Endothelial cell of hepatic sinusoid (primary cell): ENCODE measurements around the gene AGTRAP.

Experiments used
- in situ Hi-C: cut with HindIII; loops from 2 replicates; pipeline ENCODE4 v1.10.0; 2017; ENCODE audit warnings: low sequenced_read_pairs

AGTRAP gene

DNA sequence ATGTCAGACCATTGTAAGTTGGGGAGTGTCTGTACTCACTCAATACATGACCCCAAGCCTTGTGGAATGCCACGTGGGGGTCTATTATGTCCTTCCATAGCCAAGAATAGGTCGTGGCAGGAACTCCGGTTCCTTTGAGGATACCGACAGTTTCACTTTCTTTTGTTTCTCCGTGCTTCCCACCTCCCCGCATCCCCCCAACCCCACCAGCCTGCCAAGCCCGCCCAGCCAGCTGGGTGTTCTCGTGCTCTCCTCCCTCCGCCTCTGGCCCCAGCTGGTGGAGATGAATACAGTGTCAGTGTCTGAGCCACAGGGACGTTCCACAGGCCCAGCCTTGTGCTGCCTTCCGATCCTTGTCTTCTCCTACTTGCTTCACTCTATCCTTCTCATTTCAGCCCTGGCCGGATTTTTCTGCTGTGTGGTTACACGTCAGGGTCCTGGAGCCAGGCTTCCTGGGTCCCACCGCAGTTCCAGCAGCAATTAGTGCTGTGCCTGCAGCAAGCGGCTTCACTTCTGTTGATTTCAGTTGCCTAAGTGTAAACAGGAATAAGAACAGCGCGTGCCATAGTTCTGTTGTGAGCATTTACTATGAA, 4.1 kb upstream of the AGTRAP start:
- in situ Hi-C loops = no loop called here

DNA sequence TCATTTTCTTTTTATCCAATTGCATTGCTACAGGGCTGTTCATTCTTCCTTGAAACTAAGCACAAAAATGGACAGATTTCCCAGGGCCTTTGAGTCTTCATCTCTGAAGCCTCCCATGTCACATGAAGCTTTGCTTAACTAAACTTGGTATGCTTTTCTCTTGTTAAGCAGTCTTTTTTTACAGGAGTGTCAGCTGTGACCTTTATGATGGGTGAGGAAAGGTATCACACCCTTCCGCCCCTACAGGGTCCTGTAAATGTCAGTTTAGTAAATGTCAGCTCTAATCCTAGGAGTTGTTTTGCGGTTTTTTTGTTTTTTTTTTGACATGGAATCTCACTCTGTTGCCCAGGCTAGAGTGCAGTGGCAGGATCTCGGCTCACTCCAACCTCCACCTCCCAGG, 2.6 kb upstream of the AGTRAP start:
- in situ Hi-C loops = no loop called here

DNA sequence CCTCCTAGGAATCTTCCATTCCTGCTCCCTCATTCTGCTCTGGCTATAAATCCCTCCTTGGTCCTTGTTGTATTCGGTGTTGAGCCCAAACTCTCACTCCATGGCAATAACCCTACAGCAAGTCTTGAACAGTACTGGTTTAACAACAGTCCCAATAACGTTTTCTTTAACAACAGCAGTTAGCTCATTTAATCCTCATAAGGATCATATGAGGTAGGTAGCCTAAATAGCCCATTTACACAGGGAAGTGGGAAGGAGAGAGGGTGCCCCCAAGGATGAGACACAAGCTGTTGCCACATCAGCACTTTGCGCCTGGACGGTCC, 444 bp upstream of the AGTRAP start:
- in situ Hi-C loops = no loop called here

DNA sequence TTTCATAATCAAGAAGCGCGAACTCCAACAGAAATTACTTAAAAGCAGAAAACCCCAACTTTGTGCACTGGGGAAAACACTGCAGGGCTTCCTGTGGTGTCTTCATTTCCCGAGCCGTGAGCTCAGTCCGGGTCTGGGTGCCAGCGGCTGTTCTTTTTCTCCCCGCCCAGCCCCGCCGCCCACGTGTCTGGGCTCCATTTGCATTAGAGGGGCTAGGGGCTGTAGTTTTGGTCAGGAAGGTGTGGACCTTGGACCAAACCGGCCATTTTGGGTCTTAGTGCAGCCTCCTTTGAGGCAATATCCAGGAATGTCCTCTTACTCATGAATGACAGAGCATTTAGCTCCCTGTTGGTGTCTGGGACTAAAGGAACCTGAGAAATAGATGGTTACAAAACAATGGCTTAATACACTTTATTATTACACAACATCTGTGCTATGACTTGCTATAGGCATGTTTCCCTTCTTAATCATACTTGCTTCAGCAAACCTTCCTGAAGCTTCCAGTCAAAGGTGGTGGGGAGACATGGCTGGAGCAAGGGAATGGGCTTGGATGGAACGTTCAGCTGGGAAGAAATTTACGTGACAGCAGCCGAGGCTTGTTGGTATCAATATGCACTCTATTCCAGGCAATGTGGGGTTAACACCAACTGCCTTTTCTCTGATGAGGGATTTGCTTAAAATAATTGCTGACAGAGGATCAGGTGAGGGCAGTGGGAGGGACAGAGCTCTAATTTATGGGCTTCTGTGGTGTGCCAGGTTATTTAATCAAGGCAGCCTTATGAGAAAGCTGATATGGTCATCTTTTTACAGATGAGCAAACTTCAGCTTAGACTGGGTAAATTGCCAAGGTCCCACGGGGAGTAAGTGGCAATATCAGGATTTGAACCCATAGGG, 1.1 kb downstream of the AGTRAP start:
- in situ Hi-C loops = no loop called here

DNA sequence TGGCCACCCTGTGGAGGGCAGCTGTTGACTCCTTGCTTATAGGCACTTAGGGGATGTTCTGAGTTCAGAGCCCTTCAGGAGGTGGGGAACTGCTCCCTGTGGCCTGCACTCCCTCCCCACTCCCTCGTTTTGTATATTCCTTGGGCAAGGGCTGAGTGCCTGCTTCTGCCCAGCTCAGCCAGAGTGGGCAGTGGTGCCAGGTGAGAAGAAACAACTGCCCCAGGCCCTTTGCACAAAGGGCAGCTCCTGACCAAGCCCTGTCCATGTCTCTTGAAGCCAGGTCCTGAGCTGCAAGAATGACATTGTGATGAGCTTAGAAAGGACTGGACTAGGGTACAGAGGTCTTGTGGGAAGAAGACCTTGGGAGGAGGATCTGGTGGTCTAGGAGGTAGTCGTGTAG, 2.2 kb downstream of the AGTRAP start:
- in situ Hi-C loops = no loop called here

DNA sequence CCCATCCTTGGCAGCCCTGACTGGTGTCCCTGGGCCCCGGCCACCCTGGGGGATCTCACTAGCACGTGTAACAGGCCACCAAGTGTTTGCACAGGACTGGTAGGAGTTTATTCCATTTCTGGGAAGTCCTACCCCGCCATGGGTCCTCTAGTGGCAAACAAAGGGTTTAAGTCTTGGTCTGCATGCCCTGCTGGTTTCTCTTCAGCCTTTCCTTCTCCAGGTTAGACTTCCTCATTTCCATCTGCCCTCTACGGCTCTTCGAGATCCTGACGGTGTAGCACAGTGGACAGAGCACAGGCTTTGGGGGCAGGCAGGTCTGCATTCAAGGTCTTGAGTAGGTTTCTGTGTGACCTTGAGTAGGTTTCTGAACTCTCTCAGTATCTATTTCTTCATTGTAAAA, 2.8 kb downstream of the AGTRAP start:
- in situ Hi-C loops = no loop called here

DNA sequence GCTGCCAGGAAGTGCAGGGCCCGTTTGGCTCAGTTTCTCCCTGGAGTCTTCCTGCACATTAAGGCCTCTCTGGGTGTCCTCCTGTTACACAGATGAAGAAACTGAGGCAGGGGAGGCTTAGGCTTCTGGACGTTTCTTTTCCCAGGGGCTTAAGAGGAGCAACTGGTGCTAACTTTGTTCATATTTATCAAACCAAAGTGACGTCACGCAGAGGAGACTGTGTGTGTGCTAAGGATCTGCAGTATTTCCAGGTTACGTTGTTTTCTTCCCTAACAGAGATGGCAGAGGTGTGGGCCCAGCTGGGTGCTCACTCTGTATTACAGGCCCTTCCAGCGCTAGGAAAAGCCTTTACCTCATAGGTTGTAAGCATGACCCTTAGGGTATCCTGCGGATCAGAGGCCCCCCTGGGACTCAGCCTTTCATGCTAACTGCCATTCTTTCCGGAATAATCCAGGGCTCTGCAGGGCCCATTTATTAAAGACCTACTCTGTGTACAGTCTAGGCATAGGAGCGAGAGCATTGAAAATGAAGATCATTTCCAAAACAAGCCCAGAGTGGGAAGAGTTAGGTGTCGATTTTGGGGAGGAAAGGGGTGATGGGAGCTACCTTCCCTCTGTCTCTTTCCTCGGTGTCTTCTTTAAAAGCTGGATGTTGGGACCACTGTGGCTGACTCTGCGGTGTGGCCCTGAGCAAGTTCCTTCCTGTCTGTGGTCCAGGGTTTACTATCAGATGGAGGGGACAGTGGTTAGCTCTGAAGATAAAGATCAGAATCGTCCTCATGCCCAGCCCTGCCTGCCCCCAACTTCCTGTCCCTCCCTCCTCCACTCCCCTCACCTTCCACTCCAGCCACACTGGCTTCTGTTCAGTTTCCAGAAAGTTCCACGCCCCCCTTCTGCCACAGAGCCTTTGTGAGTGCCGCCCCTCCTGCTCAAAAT, 4.6 kb downstream of the AGTRAP start:
- in situ Hi-C loops = no loop called here

DNA sequence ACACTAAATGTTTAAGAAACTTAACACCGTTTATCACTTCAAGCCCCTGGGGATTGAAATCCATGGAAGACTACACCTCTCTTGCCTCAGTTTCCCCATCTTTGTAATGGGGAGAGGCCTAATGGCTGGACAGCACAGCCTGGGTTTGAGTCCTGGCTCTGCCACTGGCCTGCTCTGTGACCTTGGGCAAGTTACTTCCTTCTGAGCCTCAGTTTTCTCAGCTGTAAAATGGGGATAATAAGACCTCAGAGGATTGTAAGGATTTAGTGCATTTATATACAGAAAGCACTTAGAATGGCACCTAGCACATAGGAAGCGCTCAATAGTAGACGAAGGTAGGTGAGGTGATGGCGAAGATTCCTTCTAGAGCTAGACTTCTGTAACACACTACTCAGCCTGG, 5.5 kb downstream of the AGTRAP start:
- in situ Hi-C loops = no loop called here

DNA sequence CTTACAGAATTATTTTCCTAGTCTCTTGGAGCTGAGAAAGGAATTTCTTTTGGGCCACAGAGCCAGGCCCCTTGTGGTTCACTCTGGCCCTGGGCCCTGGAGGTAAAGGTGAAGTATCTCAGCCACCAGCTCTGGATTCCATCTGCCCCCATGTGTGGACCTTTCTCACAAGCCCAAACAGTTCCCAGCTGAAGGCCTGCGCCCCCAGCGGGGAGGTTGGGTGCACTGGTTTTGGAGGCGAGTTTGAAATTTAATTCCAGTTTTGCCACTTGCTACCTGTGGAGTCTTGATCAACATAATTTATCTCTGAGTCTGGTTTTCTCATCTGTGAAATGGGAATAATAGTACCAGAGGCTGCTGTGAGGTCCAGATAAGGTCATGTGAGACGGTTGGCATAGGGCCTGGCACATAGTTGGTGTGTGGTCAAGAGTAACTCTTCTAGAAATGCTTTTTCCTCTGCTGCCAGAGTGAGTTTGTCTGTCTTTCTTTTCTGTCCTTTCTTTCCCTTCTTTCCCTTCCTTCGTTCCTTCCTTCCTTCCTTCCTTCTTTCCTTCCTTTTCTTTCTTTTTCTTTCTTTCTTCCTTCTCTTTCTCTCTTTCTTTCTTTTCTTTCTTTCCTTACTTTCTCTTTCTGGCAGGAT, 6.1 kb downstream of the AGTRAP start:
- in situ Hi-C loops = no loop called here

DNA sequence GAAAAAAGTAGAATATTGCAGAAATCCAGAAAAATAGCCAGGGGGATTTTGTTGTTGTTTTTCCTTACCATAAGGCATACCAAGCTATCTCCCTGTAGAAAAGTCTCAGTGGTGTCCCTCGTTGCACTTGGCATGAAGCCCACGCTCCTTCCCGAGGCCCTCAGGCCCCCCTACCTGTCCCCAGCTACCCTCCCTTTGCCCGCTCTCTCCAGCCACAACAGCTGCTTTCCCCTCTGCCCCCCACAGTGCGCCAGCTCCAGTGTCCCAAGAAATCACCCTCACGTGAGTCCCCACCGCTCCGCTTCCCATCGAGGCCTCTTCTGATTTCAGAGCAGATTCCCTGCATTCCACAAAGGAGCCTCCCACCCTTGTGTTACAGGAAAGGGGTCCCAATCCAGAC, 8.4 kb downstream of the AGTRAP start:
- in situ Hi-C loops = no loop called here

DNA sequence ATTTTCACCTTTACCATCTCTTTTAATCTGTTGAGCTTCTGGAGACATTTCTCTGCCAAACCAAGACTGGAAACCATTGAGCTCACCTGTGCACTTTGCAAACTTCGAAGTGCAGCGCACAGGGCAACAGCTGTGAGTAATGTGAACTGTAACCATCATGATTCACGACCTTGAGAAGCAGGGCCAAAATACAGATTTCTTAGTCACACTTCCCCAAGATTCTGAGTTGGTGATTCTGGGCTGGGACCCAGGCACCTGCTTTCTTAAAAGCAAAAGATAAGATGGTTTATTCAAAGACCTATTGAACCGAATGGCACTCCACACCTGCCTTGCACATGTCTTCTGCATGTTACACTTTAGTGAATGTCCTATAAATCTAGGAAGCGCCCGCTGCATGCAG, 10.2 kb downstream of the AGTRAP start:
- in situ Hi-C loops = no loop called here

DNA sequence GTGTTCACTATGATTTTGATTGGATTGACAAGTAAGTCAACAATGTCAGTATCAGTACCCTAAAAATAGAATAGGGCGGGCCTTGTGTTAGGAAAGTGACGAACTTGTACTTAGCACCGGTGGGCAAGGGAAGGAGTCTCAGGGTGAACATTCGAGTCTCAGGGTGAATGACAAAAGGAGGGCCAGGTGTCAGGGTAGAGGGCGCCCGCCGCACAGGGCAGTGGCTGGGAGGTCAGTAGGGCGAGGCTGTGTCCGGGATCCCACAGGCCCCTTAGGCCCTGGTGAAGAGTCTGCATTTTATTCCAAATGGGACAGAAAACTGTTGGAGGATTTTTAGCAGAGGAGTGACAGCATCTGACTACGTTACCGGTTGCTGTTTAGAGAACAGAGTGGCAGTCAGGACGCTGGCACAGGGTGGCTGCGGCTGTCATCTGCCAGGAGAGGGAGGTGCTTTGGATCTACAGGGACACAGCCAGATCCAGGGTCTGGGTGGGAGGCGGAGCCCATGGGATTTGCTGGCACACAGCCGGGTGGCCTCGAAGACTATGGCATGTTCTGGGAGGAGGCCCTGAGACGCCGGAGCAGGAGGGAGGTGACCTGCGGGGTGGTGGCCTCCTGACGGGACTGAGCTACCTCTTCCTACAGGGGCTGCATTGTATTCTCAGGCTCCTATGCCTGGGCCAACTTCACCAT, 11.0 kb downstream of the AGTRAP start:
- in situ Hi-C loops = no loop called here

DNA sequence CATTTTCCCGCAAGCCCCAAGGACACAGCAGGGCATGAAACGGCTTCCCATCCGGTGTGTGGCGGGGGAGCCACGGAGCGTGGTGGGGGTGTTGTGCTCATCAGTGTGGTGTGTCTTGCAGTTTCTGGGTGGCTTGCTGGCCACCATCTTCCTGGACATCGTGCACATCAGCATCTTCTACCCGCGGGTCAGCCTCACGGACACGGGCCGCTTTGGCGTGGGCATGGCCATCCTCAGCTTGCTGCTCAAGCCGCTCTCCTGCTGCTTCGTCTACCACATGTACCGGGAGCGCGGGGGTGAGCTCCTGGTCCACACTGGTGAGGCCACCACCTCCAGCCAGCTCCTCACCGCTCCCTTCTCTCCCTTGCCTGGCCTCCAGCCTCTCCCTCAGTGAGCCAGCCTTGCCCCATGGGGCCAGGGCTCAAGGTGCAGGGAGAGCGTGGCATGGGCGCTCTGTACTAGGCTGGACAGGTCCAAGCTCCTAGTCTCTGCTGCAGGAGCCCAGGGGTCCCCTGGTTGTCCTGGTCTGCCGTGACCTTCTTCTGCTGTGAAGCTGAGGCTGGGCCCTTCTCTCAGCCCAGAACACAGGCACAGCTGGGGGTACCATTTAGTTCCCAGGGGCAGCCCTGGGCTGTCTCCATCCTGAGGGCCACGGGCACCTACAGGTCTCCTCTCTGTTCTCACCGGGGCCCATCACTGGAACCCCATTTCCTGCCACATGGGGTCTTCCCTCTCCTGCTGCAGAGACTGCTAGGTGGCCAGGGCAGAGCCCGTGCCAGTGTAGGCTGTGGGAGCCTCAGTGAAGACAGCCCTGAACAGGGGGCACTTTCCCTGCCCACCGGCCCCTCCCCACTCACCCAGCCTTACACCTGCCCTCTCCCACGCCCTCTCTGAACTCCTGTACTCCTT, 12.6 kb downstream of the AGTRAP start:
- in situ Hi-C loops = no loop called here

DNA sequence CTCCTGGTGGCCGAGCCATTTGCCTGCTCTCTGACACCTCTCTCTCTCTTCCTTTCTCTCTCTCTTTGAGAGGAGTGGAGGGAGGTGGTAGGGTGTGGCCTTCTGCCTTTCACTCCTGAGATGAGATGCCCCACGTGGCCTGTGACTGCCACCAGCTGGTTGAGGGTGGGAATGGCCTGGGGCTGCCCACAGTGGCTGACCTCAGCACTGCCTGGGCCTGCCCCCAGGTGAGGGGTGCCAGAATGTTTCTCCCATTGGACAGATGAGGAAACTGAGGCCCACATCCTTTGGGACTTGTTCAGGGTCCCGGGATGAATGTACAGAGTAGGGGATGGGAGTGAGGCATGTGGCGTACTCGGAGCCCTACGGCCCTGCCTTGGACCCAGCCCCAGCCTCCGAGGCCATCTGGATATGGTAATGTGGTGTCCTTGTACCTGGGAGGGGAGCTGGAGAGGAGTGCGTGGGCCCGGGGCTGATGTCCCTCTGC, 13.3 kb downstream of the AGTRAP start:
- in situ Hi-C loops = no loop called here

DNA sequence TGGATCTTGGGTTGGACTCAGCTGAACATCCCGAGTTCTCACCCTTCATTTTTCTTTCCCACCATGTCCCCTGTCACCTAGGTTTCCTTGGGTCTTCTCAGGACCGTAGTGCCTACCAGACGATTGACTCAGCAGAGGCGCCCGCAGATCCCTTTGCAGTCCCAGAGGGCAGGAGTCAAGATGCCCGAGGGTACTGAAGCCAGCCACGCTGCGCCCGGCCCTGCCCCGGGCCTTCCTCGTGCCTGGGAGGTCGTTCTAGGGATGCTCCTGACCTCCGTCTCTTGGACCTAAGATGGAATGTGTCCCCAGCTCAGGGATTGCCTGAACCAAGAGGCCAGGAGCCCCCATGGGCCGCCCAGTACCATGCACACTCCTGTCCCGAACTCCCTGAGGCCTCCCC, 14.1 kb downstream of the AGTRAP start:
- in situ Hi-C loops = no loop called here

DNA sequence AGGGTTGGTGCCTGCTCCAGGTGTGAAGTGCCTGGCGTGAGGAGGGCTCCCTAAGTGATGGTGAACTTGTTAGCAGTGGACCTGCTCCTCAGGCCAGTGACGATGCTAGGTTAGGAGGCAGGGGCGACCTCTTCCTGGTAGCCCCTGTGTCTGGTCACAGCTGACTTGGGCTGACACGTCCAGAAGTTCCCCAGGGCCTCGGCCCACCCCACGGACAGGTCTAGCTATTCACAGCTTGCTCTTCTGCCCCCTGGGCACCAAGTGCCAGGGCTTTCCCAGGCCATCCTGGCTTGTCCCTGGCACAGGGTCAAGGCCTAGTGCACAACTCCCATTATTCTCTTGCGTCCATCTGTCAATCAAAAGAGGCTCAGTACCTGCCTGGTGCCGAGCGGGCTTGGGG, 15.2 kb downstream of the AGTRAP start:
- in situ Hi-C loops = no loop called here

DNA sequence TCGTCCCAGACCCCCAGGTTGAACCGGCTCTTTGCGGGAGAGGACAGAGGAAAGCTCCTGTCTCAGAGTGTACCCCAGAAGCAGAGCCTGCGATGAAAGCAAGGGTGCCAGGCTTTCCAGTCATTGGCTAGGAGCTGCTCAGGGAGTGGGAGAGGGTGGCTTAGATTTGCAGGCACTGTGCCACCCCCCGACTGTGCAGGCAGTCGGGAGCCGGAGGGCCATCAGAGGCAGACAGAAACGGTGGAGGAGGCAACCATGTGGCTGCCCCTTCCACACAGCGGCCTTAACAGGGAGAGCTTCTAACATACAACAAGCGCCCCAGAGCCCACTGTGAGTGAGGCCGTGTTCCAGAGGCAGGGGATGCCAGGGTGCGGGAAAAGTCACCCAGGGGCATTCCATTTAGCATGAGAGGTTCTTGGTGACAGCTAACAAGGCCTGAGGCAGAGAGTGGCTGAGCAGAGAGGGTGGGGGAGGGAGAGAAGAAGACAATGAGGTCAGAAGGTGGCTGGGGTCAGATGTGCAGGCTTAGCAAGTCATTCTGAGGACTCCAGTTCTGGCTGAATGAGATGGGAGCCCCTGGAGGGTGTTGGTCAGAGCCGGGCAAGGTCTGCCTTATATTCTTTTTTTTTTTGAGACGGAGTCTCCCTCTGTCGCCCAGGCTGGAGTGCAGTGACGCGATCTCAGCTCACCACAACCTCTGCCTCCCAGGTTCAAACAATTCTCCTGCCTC, 16.6 kb downstream of the AGTRAP start:
- in situ Hi-C loops = no loop called here

DNA sequence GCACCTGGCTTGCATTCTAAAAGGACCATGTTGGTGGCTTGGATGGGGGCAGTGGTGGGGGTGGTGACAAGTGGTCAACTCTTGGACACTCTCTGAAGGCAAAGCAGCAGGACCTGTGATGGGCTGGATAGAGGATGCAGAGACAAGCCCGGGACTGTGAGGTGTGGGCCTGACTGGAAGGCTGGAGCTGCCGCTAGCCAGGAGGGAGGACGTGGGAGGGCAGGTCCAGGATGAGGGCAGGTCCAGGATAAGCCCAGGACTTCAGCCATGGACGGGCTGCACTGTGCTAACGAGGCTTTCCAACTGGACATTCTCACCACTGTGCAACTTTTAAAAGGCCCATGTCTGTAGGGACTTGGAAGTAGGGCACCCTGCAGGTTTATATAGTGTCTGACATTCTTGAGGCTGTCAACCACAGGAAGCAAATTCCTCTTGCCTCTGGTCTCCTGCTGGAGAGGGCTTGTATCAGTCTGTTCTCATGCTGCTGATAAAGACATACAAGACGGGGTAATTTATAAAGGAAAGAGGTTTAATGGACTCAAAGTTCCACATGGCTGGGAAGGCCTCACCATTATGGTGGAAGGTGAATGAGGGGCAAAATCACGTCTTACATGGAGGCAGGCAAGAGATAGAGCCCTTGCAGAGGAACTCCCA, 17.7 kb downstream of the AGTRAP start:
- in situ Hi-C loops = no loop called here
